ENCODE measurements around the gene EFCAB11.
A peak's percentile ranks its signal among the peaks of the same experiment; 100 is the strongest.
"Not testable (repeated sequence)": the region's sequence is repeated elsewhere in the genome, so short reads cannot be mapped to it uniquely, and the experiment has no call there.

The EFCAB11 gene

GRCh38 chr14:89915114-89915878 lies 39.2 kb downstream of the EFCAB11 start:
- DNase-seq (ENCODE audit: low read depth), result no peak
- no peak overlapping the region for H3K4me3 ChIP-seq (ENCODE audit: low read depth, low read length)

- DNase-seq (ENCODE audit: low read depth), result peak; percentile 94
- no peak overlapping the region for H3K4me3 ChIP-seq (ENCODE audit: low read depth, low read length)
These were observed 41.8 kb downstream of the EFCAB11 start for GRCh38 chr14:89912667-89913211.

GRCh38 chr14:89912221-89912620 lies 42.3 kb downstream of the EFCAB11 start:
- no peak for DNase-seq (ENCODE audit: low read depth)

GRCh38 chr14:89911010-89911919 lies 43.3 kb downstream of the EFCAB11 start:
- DNase-seq (ENCODE audit: low read depth), result no peak
- no peak overlapping the region for H3K4me3 ChIP-seq (ENCODE audit: low read depth, low read length)

More at GRCh38 chr14:89912221-89912620, 42.3 kb downstream of the EFCAB11 start:
- H3K4me3 ChIP-seq (ENCODE audit: low read depth, low read length), result no peak overlapping the region

GRCh38 chr14:89910691-89911009 lies 43.9 kb downstream of the EFCAB11 start:
- DNase-seq (ENCODE audit: low read depth), result no peak
- H3K4me3 ChIP-seq (ENCODE audit: low read depth, low read length), result no peak overlapping the region

- DNase-seq (ENCODE audit: low read depth), result no peak
- H3K4me3 ChIP-seq (ENCODE audit: low read depth, low read length), result no peak overlapping the region
These were observed 44.9 kb downstream of the EFCAB11 start for GRCh38 chr14:89909586-89909985.

- no peak overlapping the region for H3K4me3 ChIP-seq (ENCODE audit: low read depth, low read length)
- DNase-seq (ENCODE audit: low read depth), result no peak
These were observed 45.6 kb downstream of the EFCAB11 start for GRCh38 chr14:89908712-89909450.

GRCh38 chr14:89907655-89908054 lies 46.9 kb downstream of the EFCAB11 start:
- DNase-seq (ENCODE audit: low read depth), result no peak

GRCh38 chr14:89906000-89906399 lies 48.5 kb downstream of the EFCAB11 start:
- H3K4me3 ChIP-seq (ENCODE audit: low read depth, low read length), result no peak overlapping the region
- no peak for DNase-seq (ENCODE audit: low read depth)

More at GRCh38 chr14:89907655-89908054, 46.9 kb downstream of the EFCAB11 start:
- H3K4me3 ChIP-seq (ENCODE audit: low read depth, low read length), result no peak overlapping the region

GRCh38 chr14:89903340-89903952 lies 51.1 kb downstream of the EFCAB11 start:
- no peak overlapping the region for H3K4me3 ChIP-seq (ENCODE audit: low read depth, low read length)

GRCh38 chr14:89902881-89903280 lies 51.6 kb downstream of the EFCAB11 start:
- no peak for DNase-seq (ENCODE audit: low read depth)
- H3K4me3 ChIP-seq (ENCODE audit: low read depth, low read length), result no peak overlapping the region

More at GRCh38 chr14:89903340-89903952, 51.1 kb downstream of the EFCAB11 start:
- no peak for DNase-seq (ENCODE audit: low read depth)

GRCh38 chr14:89900802-89901201 lies 53.7 kb downstream of the EFCAB11 start:
- H3K4me3 ChIP-seq (ENCODE audit: low read depth, low read length), result no peak overlapping the region
- DNase-seq (ENCODE audit: low read depth), result no peak

GRCh38 chr14:89899917-89900663 lies 54.4 kb downstream of the EFCAB11 start:
- no peak overlapping the region for H3K4me3 ChIP-seq (ENCODE audit: low read depth, low read length)
- DNase-seq (ENCODE audit: low read depth), result no peak

- DNase-seq (ENCODE audit: low read depth), result no peak
- H3K4me3 ChIP-seq (ENCODE audit: low read depth, low read length), result no peak overlapping the region
These were observed 55.2 kb downstream of the EFCAB11 start for GRCh38 chr14:89899291-89899690.

GRCh38 chr14:89893388-89893787 lies 61.1 kb downstream of the EFCAB11 start:
- not testable (repeated sequence) for DNase-seq (ENCODE audit: low read depth); H3K4me3 ChIP-seq (ENCODE audit: low read depth, low read length)

GRCh38 chr14:89892953-89893352 lies 61.6 kb downstream of the EFCAB11 start:
- H3K4me3 ChIP-seq (ENCODE audit: low read depth, low read length), result no peak overlapping the region
- no peak for DNase-seq (ENCODE audit: low read depth)

- not testable (repeated sequence) for DNase-seq (ENCODE audit: low read depth); H3K4me3 ChIP-seq (ENCODE audit: low read depth, low read length)
These were observed 62.8 kb downstream of the EFCAB11 start for GRCh38 chr14:89891721-89892120.

- H3K4me3 ChIP-seq (ENCODE audit: low read depth, low read length), result no peak overlapping the region
- DNase-seq (ENCODE audit: low read depth), result no peak
These were observed 63.5 kb downstream of the EFCAB11 start for GRCh38 chr14:89891055-89891454.
